CD4-positive, alpha-beta T cell treated with Interleukin-17A for 1 hour (primary cell): Measurements from ENCODE around the gene TMEM187.

Source experiments
- DNase-seq: peaks from one replicate; pipeline ENCODE4 v3.0.0-alpha.2; 2020

Gene TMEM187

DNA sequence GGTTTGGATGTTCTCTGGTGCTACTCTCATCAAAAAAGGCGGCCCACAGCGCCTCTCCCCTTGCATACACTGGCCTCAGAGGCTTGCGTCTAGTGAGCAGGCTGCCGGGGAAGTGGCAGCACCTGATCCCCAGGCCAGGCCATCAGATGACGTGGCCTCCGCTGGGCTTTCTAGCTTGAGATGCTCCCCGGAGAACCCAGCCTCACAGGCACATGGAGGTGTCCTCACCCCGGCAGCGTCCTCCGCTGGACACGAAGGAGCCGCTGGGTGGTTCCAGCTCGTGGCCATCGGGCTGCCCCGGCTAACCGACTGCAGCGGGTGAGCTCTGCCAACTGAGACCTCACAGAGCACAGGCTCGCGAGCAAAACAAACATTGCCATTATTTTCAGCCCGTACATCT, 34.4 kb downstream of the TMEM187 start:
- no peak for DNase-seq

DNA sequence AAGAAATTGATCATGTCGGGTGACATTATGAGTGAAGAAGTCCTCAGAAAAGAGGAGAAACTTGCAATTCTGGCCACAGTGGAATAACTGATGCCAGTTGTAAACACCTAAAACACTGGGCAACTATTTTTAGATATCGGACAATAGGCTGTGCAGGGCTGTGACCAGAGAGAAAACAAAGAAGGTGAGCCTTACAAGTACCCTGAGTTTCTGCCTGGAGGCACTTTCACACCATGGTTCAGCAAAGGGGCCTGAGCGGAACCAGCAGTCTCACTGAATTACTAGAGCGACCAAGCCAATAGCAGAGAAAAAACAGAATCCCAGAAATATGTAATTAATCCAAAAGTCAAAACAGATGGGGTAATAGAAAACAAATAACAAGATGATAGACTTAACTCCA, 36.0 kb downstream of the TMEM187 start:
- DNase-seq, result no peak

DNA sequence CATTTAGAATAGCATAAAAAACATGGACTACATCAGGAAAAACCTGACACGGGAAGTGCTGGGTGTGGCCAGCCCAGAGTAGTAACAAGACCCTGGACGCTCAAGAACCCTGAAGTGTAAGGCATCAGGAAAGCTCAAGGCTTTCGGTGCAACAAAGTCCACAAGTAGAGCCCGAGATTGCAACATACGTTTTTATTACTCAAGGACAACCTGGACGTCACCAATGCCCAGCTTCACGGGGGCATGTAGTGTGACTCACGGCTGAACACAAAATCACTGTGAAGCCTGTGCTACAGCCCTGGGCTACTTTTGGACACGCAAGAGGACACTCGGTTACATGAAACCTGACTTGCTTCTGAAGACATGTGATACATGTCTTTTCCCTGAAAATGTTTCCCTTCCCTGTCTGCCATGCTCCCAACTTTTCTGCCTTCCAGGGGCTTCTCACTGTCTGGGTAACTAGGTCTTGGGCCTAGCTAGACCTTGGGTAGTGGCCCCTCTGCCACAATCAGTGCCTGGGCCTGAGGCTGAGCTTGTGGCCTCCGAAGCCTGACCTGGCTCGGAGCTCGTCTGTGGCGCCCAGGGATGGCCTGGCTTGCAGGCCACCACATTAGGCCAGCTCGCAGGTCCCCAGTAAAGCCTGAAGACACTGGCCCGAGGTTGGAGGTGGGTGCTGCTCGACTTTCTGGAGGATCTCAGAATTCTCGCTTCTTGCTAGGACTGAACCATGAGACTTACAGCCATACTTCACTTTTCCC, 38.0 kb downstream of the TMEM187 start:
- no peak for DNase-seq

DNA sequence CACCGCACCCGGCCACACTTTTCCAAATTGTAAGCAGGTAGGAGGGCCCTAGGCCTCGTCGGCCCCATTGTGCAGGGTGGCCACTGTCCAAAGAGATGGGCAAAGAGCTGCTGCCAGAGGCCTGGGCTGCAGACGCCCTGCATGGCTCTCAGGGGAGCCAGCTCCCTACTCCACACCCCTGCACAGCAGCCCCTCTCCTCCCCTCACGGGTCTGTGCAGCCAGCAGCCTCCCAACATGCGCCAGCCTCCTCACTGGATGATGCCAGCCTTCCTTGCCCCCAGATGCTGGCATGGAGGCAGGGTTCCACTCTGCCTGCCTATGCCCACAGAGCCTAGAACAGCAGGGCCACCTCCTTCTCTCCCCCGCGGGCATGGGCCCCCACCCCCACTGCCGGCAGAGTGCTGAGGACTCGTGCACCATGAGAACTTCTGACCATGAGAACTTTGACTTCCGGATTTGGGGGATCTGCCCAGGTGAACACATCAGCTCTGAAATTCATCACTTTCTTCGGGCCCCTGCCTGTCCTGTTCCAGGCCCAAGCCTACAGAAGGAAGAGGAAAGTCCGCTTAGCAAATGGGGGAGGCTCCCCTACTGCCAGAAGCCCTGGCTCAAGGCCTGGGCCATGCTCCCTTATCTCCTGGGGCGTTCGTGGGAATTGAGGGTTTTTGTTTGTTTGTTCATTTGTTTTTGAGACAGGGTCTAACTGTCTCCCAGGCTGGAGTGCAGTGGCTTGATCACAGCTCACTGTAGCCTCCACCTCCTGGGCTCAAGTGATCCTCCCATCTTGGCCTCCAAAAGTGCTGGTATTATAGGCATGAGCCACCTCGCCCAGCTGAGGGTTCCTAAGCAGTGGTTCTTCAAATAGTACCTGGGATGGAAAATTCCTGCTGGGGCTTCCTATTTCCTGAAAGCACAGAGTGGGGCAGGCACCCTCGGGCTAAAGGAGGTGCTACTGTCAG, 39.1 kb downstream of the TMEM187 start:
- no peak for DNase-seq

DNA sequence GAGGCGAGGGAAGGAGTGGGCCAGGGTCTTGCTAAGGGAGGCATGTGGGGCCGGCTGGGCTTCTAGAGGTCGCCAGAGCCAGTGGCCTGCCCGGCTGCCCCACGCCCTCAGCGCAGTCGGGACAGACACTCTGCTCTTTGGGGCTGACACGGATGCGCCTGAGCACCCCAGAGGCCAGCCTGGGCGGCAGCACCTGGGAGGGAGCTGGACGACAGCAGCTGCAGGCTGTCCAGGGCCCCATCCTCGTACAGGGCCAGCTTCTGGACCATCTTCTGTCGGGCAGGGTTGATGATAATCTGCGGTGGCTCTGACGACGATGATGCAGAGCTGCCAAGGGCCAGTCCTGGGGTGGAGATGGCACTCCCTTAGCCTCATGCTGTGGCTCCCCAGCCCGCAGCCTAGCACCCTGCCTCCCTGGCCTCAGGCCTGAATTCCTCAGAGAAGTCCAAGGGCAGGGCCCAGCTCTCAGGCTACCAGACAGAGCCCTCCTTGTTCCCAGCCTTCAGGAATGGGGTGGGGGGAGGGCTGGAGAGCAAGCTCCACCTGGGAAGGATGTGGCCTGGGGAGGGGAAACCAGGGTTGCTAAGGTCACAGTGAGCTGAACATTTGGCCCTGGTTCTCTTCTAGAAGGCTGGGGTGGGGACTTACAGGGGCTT, 39.9 kb downstream of the TMEM187 start:
- DNase-seq, result no peak

DNA sequence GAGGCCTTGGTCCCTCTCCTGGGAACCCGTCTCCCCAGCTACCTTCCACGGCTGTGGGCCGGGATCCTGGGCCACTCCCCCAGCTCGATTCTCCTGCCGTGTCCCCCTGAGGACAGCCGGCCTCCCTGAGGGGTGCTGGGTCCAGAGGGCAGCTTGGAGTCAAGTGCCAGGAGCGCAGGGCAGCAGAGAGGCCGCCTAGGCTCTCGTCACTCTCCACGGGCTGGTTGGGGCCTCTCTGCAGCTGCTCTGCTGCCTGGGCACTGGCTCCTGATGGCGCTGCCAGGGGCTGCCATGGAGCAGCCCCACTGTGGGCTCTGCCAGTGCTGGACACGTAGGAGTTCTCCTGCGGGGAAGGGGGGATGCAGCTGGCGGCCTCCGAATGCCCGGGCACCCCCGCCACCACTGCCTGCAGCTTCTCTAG, 40.5 kb downstream of the TMEM187 start:
- no peak for DNase-seq

DNA sequence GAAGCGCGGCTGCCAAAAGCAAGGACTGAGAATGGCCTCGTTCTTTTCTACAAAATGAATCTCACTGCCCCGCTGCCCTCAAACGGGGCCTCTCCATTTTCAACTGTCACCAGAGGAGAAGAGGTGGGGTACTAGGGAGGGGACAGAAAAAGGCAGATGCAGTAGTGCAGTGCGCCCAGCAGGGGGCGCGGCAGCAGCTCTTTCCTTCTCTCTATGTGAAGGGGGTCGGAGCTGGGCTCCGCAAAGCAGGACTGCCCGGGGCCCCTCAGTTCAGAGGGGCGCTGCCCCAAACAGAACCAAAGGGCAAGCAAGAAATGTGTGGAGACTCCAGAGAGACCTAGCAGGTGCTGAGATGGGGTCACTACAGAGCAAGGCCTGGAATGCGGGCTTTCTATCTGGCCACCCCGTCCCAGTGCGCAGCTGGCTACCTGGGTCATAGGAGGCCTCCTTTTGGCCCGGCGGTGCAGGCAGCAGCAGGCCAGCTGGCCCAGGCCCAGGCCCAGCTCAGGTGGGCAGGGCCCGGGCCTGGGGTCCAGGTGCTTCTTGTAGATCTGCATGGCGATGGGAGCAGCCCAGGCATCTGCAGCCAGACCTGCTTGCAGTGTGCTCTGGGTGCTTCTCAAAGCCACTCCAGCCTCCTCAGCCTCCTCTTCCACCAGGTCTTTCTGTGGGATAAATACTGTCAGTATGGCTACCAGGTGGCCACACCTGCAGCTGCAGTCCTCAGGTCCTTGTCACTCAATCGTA, 41.2 kb downstream of the TMEM187 start:
- peak; percentile 63 for DNase-seq

DNA sequence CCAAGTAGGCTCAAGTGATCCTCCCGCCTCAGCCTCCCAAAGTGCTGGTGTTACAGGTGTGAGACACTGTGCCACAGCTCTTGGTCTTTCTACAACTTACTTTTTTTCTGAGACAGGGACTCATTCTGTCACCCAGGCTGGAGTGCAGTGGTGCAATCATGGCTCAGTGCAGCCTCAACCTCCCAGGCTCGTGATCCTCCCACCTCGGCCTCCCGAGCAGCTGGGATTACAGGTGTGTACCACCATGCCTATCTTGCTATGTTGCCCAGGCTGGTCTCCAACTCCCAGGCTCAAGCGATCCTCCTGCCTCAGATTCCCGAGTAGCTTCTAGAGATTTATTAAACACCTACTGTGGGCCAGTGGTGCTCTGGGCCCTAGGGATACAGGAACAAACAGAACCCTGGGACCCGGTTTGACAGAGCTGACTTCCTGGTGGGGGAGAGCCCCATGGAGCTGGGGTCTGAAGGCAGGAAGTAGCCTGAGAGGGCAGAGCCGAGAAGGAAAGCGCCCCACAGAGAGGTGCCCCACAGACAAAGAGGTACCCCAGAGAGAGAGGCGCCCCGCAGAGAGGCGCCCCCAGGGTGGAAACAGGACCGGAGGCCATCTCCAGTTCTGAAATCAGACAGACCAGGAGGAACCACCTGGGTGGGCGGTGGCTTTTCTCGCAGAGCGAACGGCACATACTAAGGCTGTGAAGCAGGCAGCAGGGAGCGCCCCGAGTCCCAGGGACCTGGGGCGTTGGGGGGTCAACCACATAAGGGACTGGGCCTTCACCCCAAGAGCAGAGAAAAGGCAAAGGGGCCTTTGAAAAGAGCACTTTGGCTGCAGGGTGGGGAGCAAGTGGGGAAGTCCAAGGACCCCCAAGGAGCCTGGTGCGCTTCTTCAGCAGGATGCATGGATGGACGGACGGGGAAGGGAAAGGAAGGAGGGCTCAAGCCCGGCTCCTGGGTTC, 42.2 kb downstream of the TMEM187 start:
- DNase-seq, result no peak

DNA sequence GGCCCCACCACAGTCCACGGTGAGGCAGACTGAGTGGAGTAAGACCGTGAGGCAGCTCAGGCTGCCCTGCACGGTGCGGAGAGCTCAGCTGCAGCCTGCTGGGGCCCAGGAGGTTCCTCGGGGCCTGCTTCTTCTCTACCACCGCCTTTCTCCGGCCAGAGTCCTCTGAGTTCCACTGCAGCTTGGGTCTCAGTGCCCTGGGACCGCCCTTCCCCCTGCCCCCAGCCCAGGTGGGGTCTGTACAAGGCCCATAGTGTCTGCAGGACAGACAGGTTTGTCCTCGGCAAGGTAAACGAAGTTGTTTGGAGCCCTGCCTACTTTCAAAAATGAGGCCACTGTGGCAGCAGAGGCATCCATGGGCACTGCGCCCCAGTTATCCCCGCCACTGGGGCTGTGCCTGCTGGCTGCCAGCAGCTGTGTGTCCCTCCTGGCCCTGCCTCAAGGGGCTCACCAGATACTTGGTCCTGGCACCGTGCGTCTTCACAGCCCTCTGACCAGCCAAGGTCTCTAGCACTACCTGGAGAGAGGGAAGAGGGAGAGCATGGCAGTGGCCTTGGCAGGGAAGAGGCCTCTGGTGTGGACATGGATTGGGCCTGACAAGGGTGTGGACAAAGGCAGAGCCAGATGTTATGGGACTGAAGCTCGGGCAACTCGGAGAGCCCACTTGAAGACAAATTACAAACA, 43.2 kb downstream of the TMEM187 start:
- no peak for DNase-seq

DNA sequence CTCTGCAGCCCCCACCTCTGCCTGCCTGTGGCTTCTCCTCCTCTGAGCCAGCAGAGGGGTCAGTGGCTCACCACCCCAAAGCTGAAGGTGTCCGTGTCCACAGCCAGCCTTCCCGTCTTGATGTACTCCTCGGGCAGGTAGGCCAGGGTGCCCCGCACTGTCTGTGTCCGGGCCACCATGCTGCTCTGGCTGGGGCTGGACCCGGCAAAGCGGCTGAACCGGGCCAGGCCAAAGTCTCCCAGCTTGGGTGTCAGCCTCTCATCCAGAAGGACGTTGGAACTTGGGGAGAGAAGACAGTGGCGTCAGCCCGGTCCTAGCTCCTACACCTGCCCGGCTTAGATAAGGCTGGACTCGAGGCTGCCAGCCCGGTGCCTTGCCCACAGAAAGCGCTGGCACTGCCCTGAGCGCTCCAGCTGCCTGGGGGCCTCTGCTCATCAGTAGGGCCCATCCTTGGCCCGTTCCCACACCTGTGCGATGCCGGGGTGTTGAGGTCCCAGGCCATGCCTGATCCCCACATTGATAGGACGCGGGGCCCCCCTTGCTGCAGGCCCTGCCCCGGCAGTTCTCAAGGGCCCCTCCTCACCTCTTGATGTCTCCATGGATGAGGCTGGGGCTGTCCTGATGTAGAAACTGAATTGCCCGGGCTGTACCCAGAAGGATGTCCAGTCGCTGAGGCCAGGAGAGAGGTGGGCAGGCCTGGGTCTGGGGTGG, 44.0 kb downstream of the TMEM187 start:
- DNase-seq, result no peak

DNA sequence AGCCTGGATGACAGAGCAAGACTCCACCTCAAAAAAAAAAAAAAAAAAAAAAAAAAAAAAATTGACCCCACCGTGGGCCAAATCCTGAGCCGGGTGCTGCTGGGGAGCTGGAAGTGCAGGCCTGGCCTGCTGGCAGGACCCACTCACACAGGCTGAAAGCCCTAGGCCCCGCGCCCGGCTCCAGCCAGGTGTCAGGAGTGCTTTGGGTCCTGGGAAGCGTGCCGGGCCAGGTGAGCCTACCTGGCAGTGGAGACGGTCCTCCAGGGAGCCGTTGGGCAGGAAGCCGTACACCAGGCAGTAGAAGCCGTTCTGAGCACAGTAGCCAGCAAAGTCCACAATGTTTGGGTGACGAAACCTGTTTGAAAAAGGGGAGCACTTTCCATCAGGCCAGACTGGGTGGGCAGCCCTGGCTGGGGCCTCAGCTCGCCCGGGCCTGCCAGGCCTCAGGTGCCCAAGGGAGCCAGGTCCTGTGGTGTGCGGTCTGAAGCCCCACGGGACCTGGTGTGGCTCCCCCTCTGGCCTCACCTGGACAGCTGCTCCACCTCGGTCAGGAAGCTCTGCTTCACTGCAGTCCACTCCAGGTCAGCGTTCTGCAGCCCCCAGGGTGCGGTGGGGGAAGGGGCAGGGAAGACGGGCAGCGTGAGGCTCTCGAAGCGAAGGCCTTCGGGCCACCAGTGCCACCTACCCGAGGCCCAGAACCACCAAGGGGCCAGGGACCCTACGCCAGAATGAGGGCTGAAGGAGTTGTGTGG, 45.4 kb downstream of the TMEM187 start:
- DNase-seq, result no peak

DNA sequence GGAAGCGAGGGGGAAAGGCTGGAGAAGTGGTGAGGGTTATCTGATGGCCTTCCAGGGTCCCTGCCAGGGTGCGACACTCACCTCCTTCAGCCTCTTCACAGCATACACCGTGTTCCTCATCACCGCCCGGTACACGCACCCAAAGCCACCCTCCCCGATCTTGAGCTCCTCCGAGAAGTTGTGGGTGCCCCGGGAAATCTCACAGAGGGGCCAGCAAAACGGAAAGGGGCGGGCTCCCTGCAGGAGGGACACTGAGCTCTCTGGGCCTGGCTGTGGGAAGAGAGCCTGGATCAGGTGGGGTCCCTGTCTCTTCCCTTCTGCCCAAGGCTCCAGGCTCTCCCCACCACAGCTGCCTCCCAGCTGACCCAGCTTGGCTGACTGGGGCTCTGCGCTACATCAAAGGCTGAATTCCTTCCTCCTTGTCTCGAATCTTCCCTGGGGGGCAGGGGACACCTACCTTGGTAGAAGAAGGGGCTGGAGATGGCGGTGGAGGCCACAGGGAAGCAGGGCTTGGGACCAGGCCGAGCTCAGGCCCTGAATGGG, 46.0 kb downstream of the TMEM187 start:
- no peak for DNase-seq

DNA sequence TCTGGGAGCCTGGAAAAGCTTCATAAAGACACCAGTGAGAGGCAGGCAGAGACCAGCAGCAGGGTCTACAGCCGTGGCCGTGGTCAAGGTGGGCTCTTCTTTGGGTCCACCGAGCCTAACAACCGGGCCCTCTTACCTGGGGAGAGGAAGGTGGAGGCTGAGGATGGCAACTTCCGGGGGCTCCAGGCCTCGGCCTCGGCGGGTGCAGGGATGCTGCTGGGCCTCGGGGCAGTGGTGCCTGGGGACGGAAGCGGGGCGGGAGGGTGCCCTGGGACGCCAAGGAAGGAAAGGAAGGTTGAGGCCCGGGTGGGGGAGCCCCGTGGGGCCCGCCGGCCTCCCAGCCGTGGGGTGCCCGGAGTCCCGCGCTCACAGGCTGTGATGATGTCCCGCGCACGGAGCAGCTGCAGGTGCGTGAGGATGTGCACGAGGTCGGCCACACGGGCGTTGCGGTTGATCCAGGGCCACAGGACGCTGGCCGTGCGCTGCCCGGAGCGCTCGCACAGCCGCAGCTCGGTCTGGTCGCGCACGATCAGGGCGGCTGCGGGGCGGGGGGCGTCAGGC, 46.6 kb downstream of the TMEM187 start:
- no peak for DNase-seq

DNA sequence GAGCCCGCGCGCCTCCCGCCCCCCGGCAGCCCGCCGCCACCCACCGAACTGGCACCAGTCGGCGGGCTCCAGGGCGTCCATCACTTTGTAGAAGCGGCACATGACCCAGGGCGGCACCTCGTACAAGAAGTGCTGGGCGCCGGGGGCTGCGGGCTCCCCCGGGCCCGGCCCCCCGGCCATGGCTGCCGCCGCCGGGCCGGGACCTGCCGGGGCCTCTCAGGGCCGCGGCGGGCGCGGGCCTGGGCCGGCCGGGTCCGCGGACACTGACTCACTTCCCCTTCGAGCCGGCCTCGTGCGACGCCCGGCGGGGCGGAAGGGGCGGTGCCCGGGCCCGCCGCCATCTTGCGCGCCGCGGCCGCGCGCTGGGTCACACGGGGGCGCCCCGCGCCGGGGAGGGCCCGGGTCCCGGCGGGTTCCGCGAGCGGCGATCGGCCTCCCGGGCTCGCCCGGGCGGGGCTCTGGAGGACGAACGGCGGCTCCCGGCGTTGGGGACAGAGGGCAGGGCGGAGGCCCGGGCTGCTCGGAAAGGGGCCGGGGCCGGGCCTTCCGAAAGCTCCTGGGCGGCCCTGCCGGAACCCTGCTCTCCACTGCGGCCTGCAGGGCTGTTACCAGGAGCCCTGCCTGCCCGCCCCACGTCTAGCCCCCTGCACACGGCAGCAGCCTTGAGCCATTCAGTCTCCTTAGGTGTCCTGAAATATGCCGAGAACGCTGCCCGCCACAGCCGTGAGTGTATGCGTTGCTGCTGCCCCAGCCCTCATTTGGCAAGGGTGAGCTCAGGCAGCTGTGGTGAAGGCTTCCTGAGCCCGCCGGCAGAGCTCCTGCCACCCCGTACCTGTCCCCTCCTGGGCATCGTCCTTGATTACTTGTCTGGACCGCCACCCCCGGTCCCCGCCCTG, 47.3 kb downstream of the TMEM187 start, which contains the start of gene IRAK1:
Gene IRAK1, minus strand, starts transcription at position 270 of the 896 bp plus-strand sequence. Its CDS starts 90 bp downstream, at position 180.
- DNase-seq, result peak; percentile 51

DNA sequence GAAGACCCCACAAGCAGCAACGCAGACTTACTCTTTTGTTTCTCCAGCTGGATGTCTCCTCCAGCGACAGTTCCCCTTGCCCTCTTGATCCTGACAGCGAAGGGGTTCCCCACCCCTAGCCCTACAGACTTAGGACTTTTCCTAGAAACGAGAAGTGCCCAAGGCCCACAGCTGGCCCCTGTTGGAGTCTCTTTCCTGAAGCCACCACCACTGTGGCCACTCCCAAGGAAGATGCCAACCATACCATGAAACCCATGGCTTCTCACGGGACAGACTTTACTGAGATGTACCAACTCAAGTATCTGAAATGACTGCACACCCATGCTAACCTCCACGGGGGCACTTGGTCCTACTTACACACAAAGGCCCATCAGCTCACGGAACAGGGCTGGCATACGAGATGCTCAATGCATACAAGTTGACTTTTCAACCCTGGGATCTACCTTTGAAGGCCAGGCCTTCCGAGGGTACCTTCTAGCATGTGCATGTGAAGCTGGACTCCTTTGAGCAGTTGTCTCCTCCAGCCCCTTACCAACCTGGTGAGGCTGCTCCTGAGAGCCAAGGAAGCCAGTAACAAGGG, 48.1 kb downstream of the TMEM187 start:
- peak; percentile 10 for DNase-seq

DNA sequence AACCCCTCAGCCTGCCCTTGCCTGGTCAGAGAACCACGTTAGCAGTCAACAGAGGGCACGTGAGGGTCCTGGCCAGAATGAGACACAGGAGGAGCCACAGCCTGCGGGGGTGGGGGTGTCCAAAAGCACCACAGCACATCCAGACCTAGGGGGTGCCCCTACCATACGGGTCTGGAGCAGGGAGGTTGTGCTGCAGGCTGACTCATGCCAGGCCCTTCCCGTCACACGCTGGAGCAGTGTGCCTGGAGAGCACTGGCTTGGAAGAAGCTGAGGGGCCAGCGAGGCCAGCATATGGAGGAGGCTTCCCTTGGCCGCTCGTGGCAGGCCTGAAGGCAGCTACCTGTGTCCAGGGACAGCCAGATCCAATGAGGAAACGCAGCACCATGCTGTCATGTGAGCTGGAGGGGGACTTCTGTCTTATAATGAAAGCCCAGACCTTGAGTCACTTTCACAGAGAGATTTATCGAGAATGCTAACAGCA, 48.6 kb downstream of the TMEM187 start:
- DNase-seq, result no peak

DNA sequence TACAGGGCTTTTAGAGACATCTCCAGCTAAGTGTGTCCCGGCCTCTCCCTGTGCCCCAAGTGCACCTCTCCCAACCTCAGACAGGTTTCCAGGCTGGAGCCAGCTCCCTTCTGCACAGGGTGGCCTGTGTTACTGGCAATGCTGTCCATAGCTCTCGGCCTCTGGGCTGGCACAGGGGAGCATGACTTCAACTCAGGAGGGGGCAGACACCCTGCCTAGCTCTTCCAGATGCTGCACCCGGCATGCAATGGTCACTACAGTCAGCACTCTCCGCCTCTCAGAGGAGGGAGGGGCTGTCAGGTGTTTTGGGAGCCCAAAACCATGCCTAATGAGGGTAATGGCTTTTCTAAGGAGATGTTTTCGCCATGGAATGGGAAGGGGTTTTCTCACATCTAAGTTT, 49.6 kb downstream of the TMEM187 start:
- DNase-seq, result no peak
